Measurements from ENCODE around the gene LRIT1.

DNA sequence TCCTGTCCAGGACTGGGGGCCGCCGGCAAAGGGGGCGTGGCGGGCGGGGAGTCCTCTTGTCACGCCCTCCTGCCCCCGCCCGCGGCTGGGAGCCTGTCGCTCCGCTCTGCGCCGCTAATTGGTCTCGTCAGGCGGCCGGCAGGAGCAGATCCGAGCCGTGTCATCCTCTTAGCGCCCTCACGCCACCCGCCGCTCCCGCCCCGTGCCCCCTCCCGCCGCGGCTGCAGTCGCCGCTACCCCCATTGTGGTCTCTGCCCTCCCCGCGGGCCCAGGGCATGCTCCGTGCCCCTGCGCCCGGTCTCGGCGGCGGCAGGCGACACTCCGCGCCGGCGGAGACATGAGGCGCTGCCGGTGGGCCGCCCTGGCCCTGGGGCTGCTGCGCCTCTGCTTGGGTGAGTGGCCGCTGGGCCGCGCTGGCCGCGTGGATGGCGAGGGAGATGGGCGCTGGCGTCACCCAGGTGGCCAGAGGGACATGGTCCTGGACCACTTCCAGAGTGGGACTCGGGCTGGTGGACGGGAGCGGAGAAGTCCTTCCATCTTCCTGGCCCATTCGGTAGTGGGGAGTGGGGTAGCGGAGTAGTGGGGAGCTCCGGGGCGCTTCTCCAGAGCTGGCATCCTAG, 46.8 kb downstream of the LRIT1 start, which contains the start of gene CDHR1:
- TF ChIP-seq GATA2 (IDR thresholded peaks at IDR 0.05; ENCODE audit: low read depth, low read length) (no peak), GATA3 (IDR thresholded peaks at IDR 0.05; ENCODE audit: low read depth, low read length) (no peak)
